GM12872 (cell line): ENCODE data around the gene NFYA.

Experiments
- TF ChIP-seq, protein P1 (sequence below): IDR thresholded peaks from 3 replicates; pipeline ENCODE4 v1.5.1; 2011; ENCODE audit warnings: low read depth, mild to moderate bottlenecking, low read length, moderate library complexity; ENCODE audit not compliant: insufficient read depth

NFYA gene

DNA sequence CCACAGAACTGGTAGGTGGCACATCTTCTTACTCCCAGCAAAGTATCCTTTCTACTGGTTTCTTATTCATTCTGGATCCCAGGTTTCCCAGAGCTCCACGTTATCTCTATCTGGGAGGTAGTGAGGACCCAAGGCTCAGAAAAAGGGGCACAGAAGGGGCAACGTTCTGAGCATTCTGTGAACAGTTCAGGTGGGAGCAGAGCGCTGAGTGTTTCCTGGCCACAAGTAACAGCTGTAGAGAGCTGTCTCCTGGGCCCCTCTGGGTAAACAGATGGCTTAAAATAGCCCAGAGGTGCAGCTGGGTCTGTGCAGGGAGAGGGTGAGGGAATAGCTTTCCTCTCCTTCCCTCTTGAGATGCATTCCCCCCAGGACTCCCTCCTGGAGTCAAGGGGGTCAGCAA is 17.6 kb upstream of the NFYA start:
- TF ChIP-seq, protein P1, sequence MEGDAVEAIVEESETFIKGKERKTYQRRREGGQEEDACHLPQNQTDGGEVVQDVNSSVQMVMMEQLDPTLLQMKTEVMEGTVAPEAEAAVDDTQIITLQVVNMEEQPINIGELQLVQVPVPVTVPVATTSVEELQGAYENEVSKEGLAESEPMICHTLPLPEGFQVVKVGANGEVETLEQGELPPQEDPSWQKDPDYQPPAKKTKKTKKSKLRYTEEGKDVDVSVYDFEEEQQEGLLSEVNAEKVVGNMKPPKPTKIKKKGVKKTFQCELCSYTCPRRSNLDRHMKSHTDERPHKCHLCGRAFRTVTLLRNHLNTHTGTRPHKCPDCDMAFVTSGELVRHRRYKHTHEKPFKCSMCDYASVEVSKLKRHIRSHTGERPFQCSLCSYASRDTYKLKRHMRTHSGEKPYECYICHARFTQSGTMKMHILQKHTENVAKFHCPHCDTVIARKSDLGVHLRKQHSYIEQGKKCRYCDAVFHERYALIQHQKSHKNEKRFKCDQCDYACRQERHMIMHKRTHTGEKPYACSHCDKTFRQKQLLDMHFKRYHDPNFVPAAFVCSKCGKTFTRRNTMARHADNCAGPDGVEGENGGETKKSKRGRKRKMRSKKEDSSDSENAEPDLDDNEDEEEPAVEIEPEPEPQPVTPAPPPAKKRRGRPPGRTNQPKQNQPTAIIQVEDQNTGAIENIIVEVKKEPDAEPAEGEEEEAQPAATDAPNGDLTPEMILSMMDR = no peak

DNA sequence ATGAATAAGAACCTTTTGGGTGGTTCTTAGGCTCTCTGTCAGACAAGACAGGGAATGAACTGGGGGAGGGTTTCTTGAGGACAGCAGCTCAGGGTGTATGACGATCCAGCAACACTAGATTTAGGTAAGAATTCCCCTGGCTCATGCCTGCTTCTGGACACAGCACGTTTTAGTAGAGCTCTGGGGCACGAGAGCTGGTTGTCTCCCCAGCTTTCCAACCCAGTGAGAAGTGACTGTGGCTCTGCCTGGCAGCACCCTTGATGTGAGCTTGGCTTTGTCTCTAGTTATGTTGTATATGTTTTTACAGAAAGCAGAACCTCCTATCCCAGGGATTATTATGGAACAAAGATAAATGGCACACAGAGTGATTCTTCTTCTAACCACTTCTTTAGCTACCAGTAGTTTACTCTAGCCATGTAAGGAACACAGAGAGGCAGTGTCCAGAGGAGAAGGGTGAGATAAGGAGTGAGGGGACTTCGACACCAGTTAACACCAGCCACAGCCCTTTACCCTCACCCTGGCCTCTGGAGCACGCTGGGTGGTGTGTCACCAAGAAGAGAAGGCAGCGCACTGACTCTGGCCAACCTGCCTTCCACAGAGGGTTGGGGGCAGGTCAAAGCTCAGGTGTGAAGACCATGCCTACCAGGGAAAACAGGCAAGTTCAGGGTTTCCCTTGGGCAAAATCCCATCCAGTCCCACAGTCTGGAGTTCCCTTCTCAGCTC is 15.8 kb upstream of the NFYA start:
- TF ChIP-seq, protein P1 = no peak

DNA sequence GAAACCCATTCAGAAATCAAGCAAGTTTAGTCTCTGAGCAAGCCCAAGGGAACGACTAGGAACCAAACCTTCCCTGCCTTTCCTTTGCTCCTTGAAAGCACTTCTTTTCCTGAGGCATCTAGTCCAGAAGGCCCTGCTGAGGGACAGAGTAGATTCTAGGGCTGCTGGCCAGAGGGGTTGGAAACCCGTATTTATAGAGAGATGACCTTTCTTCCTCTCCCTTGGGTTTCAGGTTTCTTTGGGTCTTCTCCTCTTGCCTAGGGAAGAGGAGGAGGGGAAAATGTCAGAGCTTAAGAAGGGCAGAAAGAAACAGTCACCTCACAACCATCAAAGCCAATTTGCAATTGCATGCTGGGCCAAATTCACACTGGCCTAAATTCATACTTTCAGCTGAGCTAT is 14.0 kb upstream of the NFYA start:
- TF ChIP-seq, protein P1 = no peak

DNA sequence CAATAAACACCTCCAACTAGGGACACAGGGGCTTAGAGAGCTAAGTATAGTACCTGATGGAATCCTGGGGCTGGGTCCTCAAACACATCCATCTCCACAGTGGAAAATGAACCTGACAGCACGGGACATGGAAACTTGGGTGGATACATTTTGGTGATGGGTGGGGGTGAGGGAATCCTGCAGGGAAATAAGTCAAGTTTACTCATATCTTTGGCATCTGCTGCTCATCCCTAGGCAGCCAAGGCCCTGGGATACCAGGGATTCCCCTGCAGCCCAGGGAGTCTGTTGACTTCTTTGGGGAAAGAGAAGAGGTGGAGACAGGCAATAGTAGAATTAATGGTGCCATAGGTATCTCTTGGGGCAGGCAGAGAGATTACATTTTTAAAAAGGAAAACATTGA is 13.2 kb upstream of the NFYA start:
- TF ChIP-seq, protein P1 = no peak

DNA sequence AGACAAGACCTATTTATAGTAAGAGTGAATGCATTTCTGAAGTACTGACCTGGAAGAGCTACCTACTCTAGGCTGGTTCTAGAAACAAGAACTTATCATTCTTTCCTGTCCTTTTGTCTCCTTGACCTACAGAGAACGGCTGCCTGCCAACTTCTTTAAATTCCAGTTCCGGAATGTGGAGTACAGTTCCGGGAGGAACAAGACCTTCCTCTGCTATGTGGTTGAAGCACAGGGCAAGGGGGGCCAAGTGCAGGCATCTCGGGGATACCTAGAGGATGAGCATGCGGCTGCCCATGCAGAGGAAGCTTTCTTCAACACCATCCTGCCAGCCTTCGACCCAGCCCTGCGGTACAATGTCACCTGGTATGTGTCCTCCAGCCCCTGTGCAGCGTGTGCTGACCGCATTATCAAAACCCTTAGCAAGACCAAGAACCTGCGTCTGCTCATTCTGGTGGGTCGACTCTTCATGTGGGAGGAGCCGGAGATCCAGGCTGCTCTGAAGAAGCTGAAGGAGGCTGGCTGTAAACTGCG is 11.5 kb upstream of the NFYA start:
- TF ChIP-seq, protein P1 = no peak

DNA sequence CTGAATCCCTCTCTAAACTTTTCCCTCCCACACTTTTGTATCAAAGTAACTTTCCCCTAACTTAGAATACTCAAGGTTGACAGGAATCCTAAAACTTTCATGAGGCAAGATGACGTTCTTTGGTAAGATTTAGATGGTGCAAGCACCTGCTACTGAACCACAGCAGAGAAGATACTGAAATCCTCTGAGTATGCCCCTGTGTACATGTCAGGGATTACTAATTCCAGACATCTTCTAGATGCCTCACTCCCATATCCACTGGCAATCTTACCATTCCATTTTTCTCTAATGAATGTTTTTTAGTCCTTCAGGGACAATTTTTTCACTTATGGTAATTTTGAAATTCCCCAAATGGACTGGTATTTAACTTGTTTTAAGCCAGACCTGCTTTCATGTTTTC is 10.7 kb upstream of the NFYA start:
- TF ChIP-seq, protein P1 = no peak

DNA sequence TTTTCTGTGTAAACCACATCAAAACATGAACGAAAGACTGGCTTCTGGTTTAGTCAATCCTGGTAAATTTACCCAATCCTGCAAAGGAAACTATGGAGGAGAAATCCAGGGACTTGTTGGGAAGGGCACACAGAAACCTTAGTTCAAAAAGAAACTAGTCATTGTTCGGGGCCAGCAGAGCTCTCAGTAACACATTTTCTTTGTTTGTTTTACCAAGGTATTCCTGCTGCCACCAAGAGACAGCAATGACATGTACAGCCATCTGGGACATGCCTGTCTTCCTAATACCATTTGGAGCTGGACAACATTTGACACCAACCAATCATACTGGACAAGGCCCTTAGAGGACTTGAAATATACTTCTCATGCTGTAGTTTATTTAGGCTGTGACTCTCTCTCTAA is 8.9 kb upstream of the NFYA start:
- TF ChIP-seq, protein P1 = no peak
